GM20000 (cell line): Measurements from ENCODE around the gene ARL4C.

Experiments
- DNase-seq: peaks from one replicate; pipeline ENCODE4 v3.0.0; 2012; ENCODE audit warnings: low spot score
- TF ChIP-seq, protein P1 (sequence below): IDR thresholded peaks from 2 replicates; pipeline ENCODE4 v1.5.1; 2012; ENCODE audit warnings: mild to moderate bottlenecking, control low read depth; ENCODE audit errors: extremely low read depth, missing control alignments

Gene ARL4C

DNA sequence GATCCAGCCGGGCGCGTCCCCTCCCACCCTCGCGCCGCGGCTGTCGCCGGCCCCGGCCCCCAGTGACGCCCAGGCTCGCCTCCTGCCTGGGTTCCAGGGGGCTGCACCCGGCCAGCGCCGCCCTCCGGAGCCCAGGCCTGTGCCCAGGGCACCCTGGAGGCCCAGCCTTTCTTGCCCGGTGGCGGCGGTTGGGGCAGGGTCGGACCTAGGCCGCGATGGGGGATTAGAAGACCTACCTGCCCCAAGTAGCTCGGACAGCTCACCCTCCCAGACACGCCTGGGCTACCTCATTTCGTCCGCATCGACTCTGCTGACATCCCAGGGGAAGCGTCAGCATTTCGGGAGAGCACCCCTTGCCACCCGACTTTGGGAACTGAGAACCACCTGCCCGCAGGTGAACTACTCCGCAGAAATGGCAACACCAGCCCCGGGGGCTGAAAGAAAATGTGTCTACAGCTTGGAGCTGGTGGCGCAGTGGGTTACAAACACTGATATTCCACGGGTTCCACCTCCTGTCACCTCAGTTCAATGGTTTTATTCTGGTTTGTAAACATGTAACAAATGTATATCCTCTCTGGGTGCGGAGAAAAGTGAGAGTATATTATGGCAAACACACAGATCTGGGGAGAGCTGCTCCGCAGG, 834 bp upstream of the ARL4C start:
- TF ChIP-seq, protein P1, sequence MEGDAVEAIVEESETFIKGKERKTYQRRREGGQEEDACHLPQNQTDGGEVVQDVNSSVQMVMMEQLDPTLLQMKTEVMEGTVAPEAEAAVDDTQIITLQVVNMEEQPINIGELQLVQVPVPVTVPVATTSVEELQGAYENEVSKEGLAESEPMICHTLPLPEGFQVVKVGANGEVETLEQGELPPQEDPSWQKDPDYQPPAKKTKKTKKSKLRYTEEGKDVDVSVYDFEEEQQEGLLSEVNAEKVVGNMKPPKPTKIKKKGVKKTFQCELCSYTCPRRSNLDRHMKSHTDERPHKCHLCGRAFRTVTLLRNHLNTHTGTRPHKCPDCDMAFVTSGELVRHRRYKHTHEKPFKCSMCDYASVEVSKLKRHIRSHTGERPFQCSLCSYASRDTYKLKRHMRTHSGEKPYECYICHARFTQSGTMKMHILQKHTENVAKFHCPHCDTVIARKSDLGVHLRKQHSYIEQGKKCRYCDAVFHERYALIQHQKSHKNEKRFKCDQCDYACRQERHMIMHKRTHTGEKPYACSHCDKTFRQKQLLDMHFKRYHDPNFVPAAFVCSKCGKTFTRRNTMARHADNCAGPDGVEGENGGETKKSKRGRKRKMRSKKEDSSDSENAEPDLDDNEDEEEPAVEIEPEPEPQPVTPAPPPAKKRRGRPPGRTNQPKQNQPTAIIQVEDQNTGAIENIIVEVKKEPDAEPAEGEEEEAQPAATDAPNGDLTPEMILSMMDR: no peak
- no peak for DNase-seq

DNA sequence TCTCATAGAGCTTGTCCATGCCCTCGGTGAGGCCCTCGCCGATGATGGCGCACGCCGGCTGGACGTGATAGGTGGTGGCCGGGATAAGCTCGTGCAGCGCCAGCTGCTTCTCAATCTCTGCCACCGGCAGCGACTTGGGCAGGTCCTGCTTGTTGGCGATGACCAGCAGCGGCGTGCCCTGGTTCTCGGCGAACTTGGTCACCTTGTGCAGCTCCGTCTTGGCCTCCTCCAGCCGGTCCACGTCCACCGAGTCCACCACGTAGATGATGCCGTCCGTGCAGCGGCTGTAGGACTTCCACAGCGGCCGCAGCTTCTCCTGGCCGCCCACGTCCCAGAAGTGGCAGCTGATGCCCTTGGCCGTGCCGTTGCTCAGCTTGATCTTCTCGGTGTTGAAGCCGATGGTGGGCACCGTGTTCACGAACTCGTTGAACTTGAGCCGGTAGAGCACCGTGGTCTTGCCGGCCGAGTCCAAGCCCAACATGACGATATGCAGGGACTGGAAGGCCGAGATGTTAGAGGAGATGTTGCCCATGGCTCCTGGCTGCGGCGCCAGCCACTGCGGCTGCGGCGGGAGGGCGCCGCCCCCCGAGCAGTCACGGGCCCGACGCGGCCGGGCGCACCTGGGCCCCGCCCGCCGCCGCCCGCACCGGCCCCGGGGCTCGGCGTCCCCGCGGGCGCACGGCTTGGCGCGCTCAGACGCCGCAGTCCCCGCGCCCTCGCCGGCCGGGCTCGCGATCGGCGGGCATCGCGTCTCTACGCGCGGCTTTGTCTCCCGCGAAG, 636 bp downstream of the ARL4C start:
- DNase-seq: no peak
- TF ChIP-seq, protein P1: no peak

DNA sequence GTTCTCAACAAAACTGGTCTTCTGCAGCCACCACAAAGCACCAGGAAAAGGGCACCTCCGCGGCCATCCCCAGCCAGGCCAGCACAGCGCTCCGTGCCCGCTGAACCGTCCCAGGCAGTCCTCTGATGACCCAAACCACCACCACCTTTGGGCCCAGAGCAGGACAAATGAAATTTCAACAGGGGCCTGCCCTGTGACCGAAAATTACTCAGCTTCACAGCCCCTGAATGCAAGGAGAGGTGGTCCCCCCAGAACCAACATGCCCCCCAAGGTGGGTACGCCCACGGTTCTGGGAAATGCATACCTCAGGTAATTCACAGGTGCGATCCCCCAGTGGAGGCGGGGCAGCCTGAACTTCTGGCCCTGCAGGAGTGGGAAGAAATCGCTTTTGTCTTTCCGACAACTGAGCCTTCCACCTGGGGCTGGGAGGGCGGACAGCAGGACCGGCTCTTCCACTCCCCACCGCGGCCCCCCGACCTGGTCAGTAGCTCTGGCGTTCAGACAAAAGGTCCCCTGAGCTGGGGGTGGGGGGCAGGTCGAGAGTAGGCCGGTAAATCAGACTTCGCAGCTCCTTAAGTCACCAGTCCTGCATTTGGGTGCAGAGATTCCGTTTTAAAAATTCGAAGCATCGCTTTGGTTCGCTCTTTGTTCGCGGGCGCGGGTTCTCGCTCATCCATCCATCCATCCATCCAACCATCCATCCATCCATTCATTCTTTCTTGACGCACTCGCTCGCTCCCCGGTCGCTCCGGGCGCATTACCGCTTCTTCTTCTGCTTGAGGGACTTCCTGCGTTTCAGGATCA, 1.4 kb downstream of the ARL4C start:
- DNase-seq: no peak
- TF ChIP-seq, protein P1: no peak

DNA sequence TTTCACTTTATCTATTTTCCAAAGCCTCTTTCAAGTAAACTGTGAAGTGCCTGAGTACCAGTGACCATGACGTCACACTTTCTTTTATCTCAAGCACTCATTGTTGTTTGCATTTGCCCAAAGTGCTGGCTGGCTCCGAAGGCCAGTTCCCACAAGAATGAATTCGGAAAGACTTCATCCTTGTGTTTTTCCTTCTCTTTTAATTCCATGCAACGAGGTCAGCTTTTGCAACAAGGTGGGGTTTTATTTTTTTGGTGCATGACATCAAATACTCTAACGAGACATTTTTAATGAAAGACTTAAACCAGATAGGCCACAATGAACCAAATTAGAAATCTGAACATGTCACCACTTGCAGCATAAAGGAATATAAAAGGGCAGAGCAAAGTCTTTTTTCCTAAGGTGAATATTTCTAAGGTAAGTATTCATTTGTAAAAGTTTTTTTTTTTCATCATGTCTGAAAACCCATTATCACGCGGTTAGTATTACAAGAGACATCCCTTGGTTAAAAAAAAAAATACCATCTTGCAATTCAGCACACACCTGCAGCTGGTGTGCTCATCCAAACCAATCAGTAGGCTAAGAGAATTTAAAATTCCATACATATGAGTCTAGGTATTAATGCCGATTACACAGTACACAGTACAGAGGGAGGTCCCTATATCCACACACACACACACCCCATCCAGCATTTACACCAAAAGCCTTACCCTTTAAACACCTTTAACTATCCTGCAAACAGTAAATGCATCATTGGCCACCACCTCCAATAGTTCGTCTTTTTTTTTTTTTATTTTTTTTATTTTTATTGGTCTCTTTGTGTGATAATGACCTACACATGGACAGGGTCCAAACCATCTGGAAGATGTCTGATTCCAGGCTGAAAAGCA, 2.3 kb downstream of the ARL4C start:
- DNase-seq: no peak

DNA sequence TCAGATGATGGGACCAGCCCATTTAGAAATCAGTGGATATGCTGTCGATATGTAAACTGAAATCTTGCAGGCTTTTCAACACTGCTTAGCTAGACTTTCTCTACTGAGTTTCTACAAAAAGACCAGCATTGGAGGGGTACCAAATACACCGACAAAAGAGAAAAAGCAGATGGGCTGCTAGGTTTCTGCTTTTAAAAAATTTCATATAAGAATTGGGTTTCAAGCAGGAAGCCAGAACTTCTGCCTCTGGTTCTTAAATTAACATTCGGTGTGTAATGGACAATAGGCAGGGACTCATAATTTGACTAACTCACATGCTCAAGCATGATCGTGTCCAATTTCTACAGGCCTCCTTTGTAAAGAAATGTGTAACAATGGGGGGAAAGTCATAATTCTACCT, 3.1 kb downstream of the ARL4C start:
- DNase-seq: no peak
- TF ChIP-seq, protein P1: no peak

More for the DNA sequence above, 2.3 kb downstream of the ARL4C start:
- TF ChIP-seq, protein P1: no peak

DNA sequence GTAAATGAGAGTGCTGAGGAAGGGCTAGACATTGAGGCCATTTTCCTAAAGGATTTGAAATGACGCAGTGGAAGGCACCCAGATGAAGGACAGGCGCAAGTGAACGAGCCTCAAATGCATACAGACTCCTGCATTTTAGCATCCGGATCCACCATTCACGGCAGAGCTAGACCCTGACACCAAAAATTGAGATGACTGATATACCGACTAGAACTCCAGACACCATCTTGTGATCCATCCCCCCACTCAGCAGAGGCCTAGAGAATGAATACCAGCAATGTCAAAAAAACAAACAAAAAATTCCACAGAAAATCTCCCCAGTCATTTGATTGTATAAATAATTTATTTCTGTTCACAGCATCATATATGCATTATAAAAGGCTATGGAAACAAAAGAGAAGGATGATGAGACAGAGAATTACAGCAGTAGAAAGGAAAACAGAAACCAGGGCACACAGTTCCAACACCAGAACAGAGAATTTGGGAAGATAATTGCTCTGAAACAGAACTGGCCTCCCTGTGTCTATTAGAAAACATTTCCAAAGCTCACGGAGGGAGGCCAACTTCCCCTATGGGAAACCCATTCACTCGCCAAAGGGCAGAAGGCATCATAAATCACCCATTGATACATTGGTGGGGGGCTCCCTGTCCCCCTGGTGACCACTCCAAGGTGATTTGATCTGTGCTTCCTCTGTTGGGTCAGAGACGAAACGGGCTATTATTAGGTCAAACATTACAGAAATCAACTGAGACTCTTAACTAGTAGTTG, 4.0 kb downstream of the ARL4C start:
- TF ChIP-seq, protein P1: no peak

More for the DNA sequence above, 4.0 kb downstream of the ARL4C start:
- no peak for DNase-seq
